ACHN (cell line): ENCODE measurements around the gene PLEKHG5.

Experiments used
- DNase-seq: peaks from one replicate; pipeline ENCODE4 v3.0.0-alpha.2; 2015
- in situ Hi-C: cut with HindIII; loops from 2 replicates; pipeline ENCODE4 v1.10.0; 2017; ENCODE audit warnings: low sequenced_read_pairs, low pct_ligation_motif_present, low pct_unique_long_range_greater_than_20kb

Gene PLEKHG5

DNA sequence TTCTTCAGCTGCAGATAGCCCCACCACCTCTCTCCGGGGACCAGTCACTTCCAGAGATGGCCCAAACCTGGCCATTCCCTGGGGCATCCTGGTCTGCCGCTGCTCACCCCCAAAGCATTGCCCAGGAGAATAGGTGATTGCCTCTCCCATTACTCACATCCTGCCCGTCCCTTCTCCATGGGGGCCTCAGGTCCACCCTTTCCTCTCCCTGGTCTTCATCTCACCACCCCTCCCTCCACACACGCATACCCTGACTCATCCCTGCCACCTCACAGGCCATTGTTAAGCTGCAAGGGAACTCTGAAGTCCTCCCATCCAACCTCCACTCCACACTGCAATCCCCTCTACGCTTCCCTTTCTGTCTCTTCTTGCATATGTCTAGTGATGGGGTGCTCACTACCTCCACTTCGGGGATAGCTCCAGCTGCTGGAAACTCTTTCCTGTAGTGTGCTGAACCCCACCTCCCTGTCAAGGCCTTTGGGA, at the start of gene PLEKHG5:
Gene PLEKHG5, minus strand, starts transcription at position 188 of the 483 bp plus-strand sequence. CDS start 14,096 bp downstream, outside the sequence.
- DNase-seq, result peak; percentile 77
- in situ Hi-C loops, result no loop called here

DNA sequence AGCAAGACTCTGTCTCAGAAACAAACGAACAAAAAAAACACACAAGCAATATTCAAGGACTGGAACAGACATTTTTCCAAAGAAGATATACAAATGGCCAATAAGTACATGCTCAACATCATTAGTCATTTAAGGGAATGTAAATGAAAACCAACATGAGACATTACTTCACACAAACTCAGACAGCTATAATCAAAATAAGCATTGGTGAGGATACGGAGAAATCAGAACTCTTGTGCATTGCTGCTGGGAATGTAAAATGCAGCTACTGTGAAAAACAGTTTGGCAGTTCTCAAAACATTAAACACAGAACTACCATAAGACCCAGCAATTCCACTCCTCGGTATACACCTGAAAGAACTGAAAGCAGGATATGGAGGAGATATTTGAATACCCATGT, 47.5 kb upstream of the PLEKHG5 start:
- in situ Hi-C loops, result no loop called here
- no peak for DNase-seq

GRCh38 chr1:6536291-6536690, 44.8 kb upstream of the PLEKHG5 start:
- in situ Hi-C loops, result no loop called here

DNA sequence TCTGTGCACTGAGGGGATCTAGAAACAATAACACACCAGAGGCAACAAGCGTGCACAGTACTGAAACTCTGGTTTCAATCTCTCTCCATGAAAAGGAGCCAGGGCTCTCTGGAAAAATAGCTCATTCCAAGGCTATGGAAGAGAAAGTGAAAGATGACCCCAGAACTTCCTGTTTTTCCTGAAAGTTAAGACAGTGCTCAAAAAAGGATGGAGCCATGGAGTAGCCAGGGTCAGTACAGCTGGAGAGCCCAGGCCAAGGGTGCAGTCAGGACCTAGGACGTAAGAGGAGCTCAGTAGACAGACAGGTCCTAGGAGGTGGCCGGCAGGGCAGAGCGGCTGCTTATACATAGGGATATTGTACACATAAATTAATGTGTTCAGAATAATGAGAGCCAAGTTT, 43.7 kb upstream of the PLEKHG5 start:
- in situ Hi-C loops, result no loop called here
- DNase-seq, result no peak

More at GRCh38 chr1:6536291-6536690, 44.8 kb upstream of the PLEKHG5 start:
- DNase-seq, result no peak

DNA sequence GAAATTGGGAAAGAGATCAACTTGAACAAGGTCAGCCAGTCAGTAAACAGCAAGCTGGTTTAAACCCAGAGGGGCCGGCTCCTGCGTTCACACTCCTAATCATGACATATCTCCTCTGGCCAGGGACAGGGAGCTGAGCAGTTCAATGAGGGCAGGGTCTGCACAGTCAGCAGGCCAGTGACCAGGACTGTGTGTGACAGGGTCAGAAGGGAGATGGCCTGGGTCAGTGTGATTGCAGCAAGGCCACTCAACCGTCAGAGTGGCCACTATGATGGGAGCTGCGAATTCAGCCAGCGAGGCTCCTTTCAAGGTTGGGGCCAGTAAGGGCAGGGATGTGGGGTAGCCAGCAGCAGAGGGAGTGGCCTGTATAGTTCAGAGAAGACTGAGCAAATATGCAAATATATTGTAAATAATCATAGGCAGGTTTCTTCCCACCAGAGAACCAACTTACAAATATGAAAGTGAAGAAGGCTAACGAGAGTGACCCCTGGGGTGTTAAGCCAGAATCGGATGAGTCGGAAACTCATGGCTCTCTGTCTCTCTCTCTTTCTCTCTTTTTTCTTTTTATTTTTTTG, 42.9 kb upstream of the PLEKHG5 start:
- in situ Hi-C loops, result no loop called here

DNA sequence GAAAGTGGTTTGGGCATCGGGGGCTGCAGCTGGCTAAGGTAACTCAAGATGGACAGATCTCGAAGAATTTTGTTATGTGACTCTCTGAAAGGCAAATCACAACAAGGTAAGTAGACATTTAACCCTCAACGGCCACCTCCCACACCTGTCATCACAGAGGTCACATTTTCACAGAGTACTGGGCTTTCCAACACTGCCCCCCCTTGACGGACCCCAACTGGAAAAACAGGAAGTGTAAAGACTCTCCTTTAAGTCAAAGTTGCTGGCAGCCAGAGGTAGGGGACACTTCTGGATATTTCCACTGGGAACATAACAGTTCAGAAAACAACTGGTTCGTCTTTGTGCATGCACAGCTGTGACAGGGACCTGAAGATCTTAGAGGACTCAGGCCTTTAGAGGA, 40.5 kb upstream of the PLEKHG5 start:
- no peak for DNase-seq
- in situ Hi-C loops, result no loop called here

More for the DNA sequence above, 42.9 kb upstream of the PLEKHG5 start:
- DNase-seq, result no peak

DNA sequence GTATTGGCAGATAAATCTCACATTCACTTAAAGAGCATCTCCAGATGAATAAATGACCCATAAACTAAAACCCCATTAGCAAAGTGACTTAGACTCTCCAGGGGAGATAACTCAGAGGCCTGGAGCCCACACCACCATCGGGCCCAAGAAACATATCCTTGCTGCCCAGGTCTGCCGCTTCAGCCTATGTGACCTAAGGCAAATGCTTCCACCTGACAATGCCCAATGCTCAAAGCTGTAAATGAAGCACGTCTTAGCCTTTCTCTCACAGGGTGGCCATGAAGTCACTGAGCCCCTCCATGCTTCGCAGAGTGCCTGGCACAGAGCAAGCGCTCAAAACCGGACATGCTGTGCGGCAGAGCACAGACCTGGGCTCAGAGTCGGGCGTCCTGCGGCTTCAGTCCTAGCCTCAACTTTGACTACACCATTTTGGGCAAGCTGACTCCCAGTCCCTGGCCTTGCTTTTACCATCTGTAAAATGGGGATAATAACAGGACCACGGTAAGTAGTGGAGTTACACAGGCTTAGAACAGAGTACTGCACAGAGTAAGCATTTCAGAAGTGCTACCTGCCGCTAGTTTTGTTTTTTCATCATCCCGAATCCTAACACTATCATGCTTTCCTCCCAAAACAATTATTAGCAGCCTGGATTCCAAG, 39.2 kb upstream of the PLEKHG5 start:
- DNase-seq, result no peak
- in situ Hi-C loops, result no loop called here

DNA sequence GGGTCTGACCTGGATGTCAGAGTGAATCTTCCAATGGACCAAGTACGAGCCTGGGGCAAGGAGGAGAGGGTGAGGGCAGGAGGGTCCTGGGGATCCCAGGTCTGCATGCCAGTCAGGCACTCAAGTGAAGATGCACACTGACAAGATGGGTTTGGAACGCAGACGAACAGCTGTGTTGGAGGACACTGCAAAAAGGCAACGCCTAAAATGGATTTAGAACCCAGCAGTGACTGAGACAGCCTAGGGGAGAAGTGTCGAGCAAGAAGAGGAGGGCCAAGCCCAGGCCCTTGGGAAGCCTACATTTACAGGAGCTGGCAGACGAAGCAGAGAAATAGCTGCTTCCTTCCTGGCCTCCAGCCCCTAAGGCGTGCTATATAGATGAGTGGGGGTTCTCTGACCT, 37.0 kb upstream of the PLEKHG5 start:
- in situ Hi-C loops, result no loop called here
- no peak for DNase-seq

DNA sequence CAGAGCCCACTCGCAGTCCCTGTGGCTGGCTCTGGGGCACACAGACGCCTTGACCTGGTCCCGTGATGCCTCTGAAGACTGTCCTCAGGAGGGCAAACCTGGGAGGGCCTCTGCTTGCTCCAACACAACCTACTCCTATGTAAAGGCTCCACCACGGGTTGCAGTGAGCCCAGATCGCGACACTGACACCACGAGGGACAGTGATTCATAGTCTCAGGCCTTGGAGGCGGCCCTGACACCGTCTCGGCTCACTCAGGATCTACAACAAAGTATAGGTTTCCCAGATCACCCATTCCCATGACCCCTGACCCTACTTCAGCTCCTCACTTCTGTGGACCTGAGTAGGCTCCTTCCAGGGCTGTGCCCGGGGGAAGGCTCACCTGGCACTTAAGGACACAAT, 34.8 kb upstream of the PLEKHG5 start:
- no peak for DNase-seq
- in situ Hi-C loops, result no loop called here

- DNase-seq, result peak; percentile 55
- in situ Hi-C loops, result no loop called here
These were observed 32.1 kb upstream of the PLEKHG5 start for GRCh38 chr1:6523566-6523965.

- in situ Hi-C loops, result no loop called here
These were observed 30.1 kb upstream of the PLEKHG5 start for GRCh38 chr1:6521536-6521935.

GRCh38 chr1:6519935-6520671, 28.6 kb upstream of the PLEKHG5 start:
- in situ Hi-C loops, result no loop called here
- no peak for DNase-seq

More at GRCh38 chr1:6521536-6521935, 30.1 kb upstream of the PLEKHG5 start:
- DNase-seq, result no peak

DNA sequence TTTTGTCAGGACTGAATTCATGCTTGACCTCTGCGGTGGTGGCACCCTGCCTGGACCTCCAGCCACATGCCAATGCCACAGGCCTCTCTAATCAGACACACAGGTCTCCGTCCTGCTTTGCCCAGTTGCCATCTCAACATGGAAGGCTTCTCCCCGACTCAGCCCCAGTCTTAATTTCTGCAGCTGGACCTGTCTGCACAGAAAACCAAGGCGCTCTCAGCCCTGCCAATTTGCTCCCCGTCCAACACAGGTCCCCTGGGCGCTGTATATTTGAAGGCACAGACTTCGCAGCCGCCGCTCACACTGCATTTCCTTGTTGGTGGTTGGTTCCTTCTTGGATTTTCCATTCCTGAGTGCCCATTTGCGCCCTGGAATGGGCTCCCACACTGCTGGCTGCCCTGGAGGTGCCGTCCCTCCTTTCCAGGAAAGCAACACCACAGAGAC, 28.0 kb upstream of the PLEKHG5 start:
- no peak for DNase-seq
- in situ Hi-C loops, result no loop called here

- DNase-seq, result no peak
- in situ Hi-C loops, result no loop called here
These were observed 26.0 kb upstream of the PLEKHG5 start for GRCh38 chr1:6517435-6517851.

GRCh38 chr1:6515771-6516170, 24.3 kb upstream of the PLEKHG5 start:
- in situ Hi-C loops, result no loop called here
- no peak for DNase-seq

DNA sequence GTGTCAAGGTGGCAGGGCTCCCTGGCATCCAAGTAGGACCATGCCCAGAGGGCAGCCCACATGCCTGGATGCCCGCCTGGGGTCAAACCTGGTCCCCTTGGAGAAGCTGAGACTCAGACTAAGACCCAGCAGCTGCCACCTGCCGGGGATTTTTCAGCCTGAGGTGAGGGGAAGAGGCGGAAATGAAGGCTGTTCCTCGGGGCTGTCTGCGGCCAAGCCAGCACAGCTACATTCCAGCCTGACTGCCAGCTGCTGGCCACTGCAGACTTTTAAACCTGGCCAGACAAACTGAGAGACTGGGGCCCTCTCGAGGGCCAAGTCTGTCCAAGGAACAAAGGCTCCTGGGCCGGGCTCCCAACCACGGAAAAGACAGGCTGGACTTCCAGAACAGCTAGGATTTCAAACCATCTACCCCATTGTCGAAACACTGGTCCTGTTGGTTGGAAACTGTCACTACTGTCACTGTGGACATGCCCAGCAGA, 21.9 kb upstream of the PLEKHG5 start:
- in situ Hi-C loops, result no loop called here
- no peak for DNase-seq

- DNase-seq, result no peak
- in situ Hi-C loops, result no loop called here
These were observed 21.4 kb upstream of the PLEKHG5 start for GRCh38 chr1:6512908-6513280.

GRCh38 chr1:6512245-6512907, 20.9 kb upstream of the PLEKHG5 start:
- no peak for DNase-seq
- in situ Hi-C loops, result no loop called here
